IMR-90 (cell line): ENCODE measurements around the gene SGK1. TPM values are rescaled to one million over a fixed set of nuclear protein-coding genes. Genes with fewer than 3 reads are reported as not detected.
"Not testable (repeated sequence)": the region's sequence is repeated elsewhere in the genome, so short reads cannot be mapped to it uniquely, and the experiment has no call there.

Experiments
- ATAC-seq: fragments of 200-7000 bp; cut with Tn5 transposase; 2 replicates; pipeline ENCODE4 v1.9.1; 2020; ENCODE audit warnings: low read depth, mild to moderate bottlenecking, moderate library complexity
- BruUV-seq: library from RNA; stranded (reverse); fragments of 400-500 nt; replicated peaks from 2 replicates; lab custom pipeline; 2021; lab: Mats Ljungman, UMichigan
- CTCF ChIA-PET: fragments of 300-600 bp; formaldehyde crosslinking; extraction: SDS; loops from one replicate; lab custom pipeline; 2021; ENCODE audit warnings: antibody characterized with exemption; lab: Yijun Ruan, JAX
- POLR2A ChIA-PET: fragments of 300-600 bp; sonication (Branson Sonifier 250); formaldehyde crosslinking; loops from one replicate; lab custom pipeline; 2022; ENCODE audit warnings: antibody characterized with exemption; ENCODE audit not compliant: unreplicated experiment; lab: Charles Lee
- DNase-seq: peaks from one replicate; pipeline ENCODE4 v3.0.0; 2013
- H2AFZ ChIP-seq: replicated peaks from 2 replicates; pipeline ENCODE3; 2013; ENCODE audit warnings: low read length, mild to moderate bottlenecking; ENCODE audit not compliant: poor library complexity
- H2AK5ac ChIP-seq: 2 replicates; pipeline ENCODE4 v1.6.1; 2013; ENCODE audit warnings: low read depth, low read length, inconsistent platforms
- H2AK9ac ChIP-seq: replicated peaks from 2 replicates; pipeline ENCODE3; 2013; ENCODE audit warnings: mild to moderate bottlenecking, low read depth, low read length, moderate library complexity; ENCODE audit not compliant: poor library complexity
- H2BK120ac ChIP-seq: 2 replicates; pipeline ENCODE4 v1.6.1; 2013; ENCODE audit warnings: low read depth, low read length, inconsistent platforms
- H2BK15ac ChIP-seq: 3 replicates; pipeline ENCODE4 v1.6.1; 2013; ENCODE audit warnings: low read depth, low read length, inconsistent platforms
- H2BK20ac ChIP-seq: 2 replicates; pipeline ENCODE4 v1.6.1; 2013; ENCODE audit warnings: low read depth, mild to moderate bottlenecking, inconsistent platforms, low read length, moderate library complexity
- H2BK5ac ChIP-seq: 2 replicates; pipeline ENCODE4 v1.6.1; 2013; ENCODE audit warnings: mild to moderate bottlenecking, low read depth, low read length, inconsistent platforms; ENCODE audit not compliant: poor library complexity, severe bottlenecking
- H3K14ac ChIP-seq: replicated peaks from 2 replicates; pipeline ENCODE4 v1.6.1; 2013; ENCODE audit warnings: low read depth, low read length, inconsistent platforms
- H3K18ac ChIP-seq: 2 replicates; pipeline ENCODE4 v1.6.1; 2013; ENCODE audit warnings: low read depth, low read length, control low read depth
- H3K23ac ChIP-seq: 2 replicates; pipeline ENCODE4 v1.6.1; 2013; ENCODE audit warnings: low read depth, low read length, inconsistent platforms
- H3K27ac ChIP-seq: 2 replicates; pipeline ENCODE4 v1.5.1; 2013; ENCODE audit warnings: mild to moderate bottlenecking, control low read depth, low read length; ENCODE audit not compliant: insufficient read depth
- H3K27me3 ChIP-seq: 2 replicates; pipeline ENCODE4 v1.6.1; 2013; ENCODE audit warnings: low read length; ENCODE audit not compliant: control insufficient read depth, insufficient read depth
- H3K36me3 ChIP-seq: 2 replicates; pipeline ENCODE4 v1.6.1; 2013; ENCODE audit warnings: low read length, mixed read lengths; ENCODE audit not compliant: control insufficient read depth, insufficient read depth
- H3K4ac ChIP-seq: 2 replicates; pipeline ENCODE4 v1.6.1; 2013; ENCODE audit warnings: low read depth, low read length, inconsistent platforms
- H3K4me1 ChIP-seq: 2 replicates; pipeline ENCODE4 v1.6.1; 2013; ENCODE audit warnings: low read length, mixed read lengths; ENCODE audit not compliant: control insufficient read depth, insufficient read depth
- H3K4me2 ChIP-seq: 2 replicates; pipeline ENCODE4 v1.6.1; 2013; ENCODE audit warnings: low read depth, mild to moderate bottlenecking, control low read depth, low read length, moderate library complexity
- H3K4me3 ChIP-seq: 2 replicates; pipeline ENCODE4 v1.5.1; 2013; ENCODE audit warnings: low read depth, mild to moderate bottlenecking, control low read depth, low read length, moderate library complexity; ENCODE audit not compliant: insufficient read depth
- H3K56ac ChIP-seq: 2 replicates; pipeline ENCODE4 v1.6.1; 2013; ENCODE audit warnings: low read length, inconsistent platforms; ENCODE audit not compliant: insufficient read depth; ENCODE audit errors: extremely low read depth
- H3K79me1 ChIP-seq, 2 experiments: 2 replicates each; pipeline ENCODE4 v1.6.1; 2013; ENCODE audit warnings: low read length in 2 of 2, inconsistent platforms in 1 of 2, low read depth in 1 of 2
- H3K9ac ChIP-seq: 2 replicates; pipeline ENCODE4 v1.6.1; 2013; ENCODE audit warnings: low read depth, low read length, control low read depth
- H3K9me1 ChIP-seq: 2 replicates; pipeline ENCODE4 v1.6.1; 2013; ENCODE audit warnings: low read length, inconsistent platforms; ENCODE audit not compliant: insufficient read depth
- H3K9me3 ChIP-seq: 2 replicates; pipeline ENCODE4 v1.6.1; 2013; ENCODE audit warnings: low read length; ENCODE audit not compliant: control insufficient read depth, insufficient read depth
- H4K20me1 ChIP-seq: 2 replicates; pipeline ENCODE4 v1.6.1; 2013; ENCODE audit warnings: low read length, inconsistent platforms; ENCODE audit not compliant: insufficient read depth
- H4K5ac ChIP-seq: 2 replicates; pipeline ENCODE4 v1.6.1; 2013; ENCODE audit warnings: mild to moderate bottlenecking, low read depth, low read length, control low read depth
- H4K8ac ChIP-seq, 2 experiments: 2 replicates each; pipeline ENCODE4 v1.6.1; 2013; ENCODE audit warnings: low read depth in 2 of 2, low read length in 2 of 2, control low read depth in 1 of 2, inconsistent platforms in 1 of 2
- H4K91ac ChIP-seq: 2 replicates; pipeline ENCODE4 v1.6.1; 2013; ENCODE audit warnings: low read depth, low read length, inconsistent platforms; ENCODE audit not compliant: insufficient read depth
- WGBS, 2 experiments: methylation state at CpG; one replicate each; pipeline versions ENCODE4 v1.1.5 to v1.1.7; 2013; ENCODE audit warnings: missing lambda C conversion rate in 2 of 2; ENCODE audit not compliant: insufficient read length in 1 of 2; ENCODE audit errors: extremely low coverage in 2 of 2; 5-methylcytosine and 5-hydroxymethylcytosine counted together
- dilution Hi-C: fragments of 300-500 bp; cut with HindIII; formaldehyde crosslinking; loops from one replicate; pipeline ENCODE4 v1.14.3; 2018; ENCODE audit warnings: low sequenced_read_pairs; ENCODE audit not compliant: unreplicated experiment
- in situ Hi-C: fragments of 300-500 bp; cut with MboI; formaldehyde crosslinking; loops from 3 replicates; pipeline ENCODE4 v1.14.3; 2019; ENCODE audit warnings: low sequenced_read_pairs, inconsistent platforms, mixed read lengths
- intact Hi-C: fragments of 100-400 bp; cut with micrococcal nuclease; formaldehyde crosslinking; loops from 2 replicates; pipeline ENCODE4 v1.10.0; 2022
- polyA plus RNA-seq, 3 experiments: library from polyadenylated mRNA; depleted of rRNA; stranded (reverse); fragments of >200 nt; gene quantifications; 2 replicates each; pipeline ENCODE4 v1.2.3, GENCODE V29; 2012; ENCODE audit warnings: low replicate concordance in 1 of 3
- total RNA-seq: library from RNA; depleted of rRNA; stranded (reverse); fragments of >200 nt; gene quantifications from 2 replicates; pipeline ENCODE4 v1.2.3, GENCODE V29; 2012

Gene SGK1
- total and polyA plus RNA-seq, 2 of the 4 experiments (the other 2 are of a cell fraction): 121 to 255 TPM

GRCh38 chr6:134326192-134326591 lies 8.3 kb upstream of the SGK1 start:
- DNase-seq, H2AK9ac ChIP-seq, CTCF ChIA-PET, H4K20me1 ChIP-seq, BruUV-seq, H4K91ac ChIP-seq, H3K9ac ChIP-seq, H3K4me1 ChIP-seq, dilution Hi-C loops, H3K14ac ChIP-seq, H3K27ac ChIP-seq, H4K5ac ChIP-seq, H2BK5ac ChIP-seq, in situ Hi-C loops, H2BK15ac ChIP-seq, H2BK20ac ChIP-seq, POLR2A ChIA-PET, H3K18ac ChIP-seq, H3K27me3 ChIP-seq, H3K36me3 ChIP-seq, H4K8ac ChIP-seq, H3K56ac ChIP-seq, H3K4me3 ChIP-seq, ATAC-seq, H3K4me2 ChIP-seq, H3K4ac ChIP-seq, H3K23ac ChIP-seq, H2AFZ ChIP-seq, intact Hi-C loops, H2AK5ac ChIP-seq, H2BK120ac ChIP-seq, H3K9me1 ChIP-seq, H3K79me1 ChIP-seq, H3K9me3 ChIP-seq: not testable (repeated sequence)
- WGBS, 2 experiments: no CpG with 5 or more reads among the region's 4 CpGs
